ENCODE results near the gene LHX5. TPM values are rescaled to one million over a fixed set of nuclear protein-coding genes. Genes with fewer than 3 reads are reported as not detected.

Gene LHX5
- total RNA-seq, 1 donor from 2014 or later: not detected

DNA sequence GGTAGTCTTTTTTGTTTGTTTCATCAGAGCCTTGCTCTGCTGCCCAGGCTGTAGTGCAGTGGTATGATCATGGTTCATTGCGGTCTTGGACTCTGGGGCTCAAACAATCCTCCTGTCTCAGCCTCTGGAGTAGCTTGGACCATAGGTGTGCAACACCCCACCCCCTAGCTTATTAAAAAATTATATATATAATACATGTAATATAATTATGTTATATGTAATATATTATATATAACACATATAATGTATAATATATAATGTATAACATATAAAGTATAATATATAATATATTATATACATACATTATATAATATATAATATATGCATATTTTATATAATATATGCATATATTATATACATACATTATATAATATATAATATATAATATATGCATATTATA lies 21.8 kb downstream of the LHX5 start:
- TF ChIP-seq, protein P1, sequence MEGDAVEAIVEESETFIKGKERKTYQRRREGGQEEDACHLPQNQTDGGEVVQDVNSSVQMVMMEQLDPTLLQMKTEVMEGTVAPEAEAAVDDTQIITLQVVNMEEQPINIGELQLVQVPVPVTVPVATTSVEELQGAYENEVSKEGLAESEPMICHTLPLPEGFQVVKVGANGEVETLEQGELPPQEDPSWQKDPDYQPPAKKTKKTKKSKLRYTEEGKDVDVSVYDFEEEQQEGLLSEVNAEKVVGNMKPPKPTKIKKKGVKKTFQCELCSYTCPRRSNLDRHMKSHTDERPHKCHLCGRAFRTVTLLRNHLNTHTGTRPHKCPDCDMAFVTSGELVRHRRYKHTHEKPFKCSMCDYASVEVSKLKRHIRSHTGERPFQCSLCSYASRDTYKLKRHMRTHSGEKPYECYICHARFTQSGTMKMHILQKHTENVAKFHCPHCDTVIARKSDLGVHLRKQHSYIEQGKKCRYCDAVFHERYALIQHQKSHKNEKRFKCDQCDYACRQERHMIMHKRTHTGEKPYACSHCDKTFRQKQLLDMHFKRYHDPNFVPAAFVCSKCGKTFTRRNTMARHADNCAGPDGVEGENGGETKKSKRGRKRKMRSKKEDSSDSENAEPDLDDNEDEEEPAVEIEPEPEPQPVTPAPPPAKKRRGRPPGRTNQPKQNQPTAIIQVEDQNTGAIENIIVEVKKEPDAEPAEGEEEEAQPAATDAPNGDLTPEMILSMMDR (IDR thresholded peaks at IDR 0.05; ENCODE audit: unreplicated experiment): no peak
- H3K4me3 Mint-ChIP-seq (ENCODE audit: unreplicated experiment): no peak overlapping the region
- no peaks in the 10 kb centered on the region for H3K36me3 Mint-ChIP-seq (ENCODE audit: low read depth, unreplicated experiment)
- no peaks in the 10 kb centered on the region for H3K9me3 Mint-ChIP-seq (ENCODE audit: unreplicated experiment)
- H3K27ac Mint-ChIP-seq (ENCODE audit: unreplicated experiment): no peak overlapping the region
- no peak for DNase-seq (ENCODE audit: low spot score)
- no peaks in the 10 kb centered on the region for H3K4me1 Mint-ChIP-seq (ENCODE audit: unreplicated experiment)
- no peaks in the 10 kb centered on the region for H3K27me3 Mint-ChIP-seq (ENCODE audit: unreplicated experiment)

DNA sequence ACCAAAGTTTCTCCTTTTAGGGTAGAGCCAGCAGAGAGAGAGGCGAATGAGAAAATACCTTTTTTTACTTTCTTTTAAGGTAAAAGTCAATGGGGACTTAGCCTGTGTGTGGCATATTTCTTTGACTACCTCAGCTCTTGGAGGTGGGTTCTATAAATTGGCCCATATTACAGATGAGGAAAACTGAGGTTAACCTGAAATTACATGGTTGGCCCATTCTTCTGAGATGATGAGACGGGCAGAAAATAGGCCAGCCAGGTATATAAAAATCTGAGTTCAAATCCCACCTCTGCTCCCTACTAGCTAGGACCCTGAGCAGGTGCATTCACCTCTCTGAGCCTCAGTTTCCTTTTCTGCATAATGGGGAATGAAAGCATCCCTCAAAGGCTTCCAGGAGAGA lies 22.4 kb downstream of the LHX5 start:
- Mint-ChIP-seq H3K4me3 (ENCODE audit: unreplicated experiment) (no peak overlapping the region), H3K27ac (ENCODE audit: unreplicated experiment) (no peak overlapping the region), H3K27me3 (ENCODE audit: unreplicated experiment) (no peaks in the 10 kb centered on the region), H3K36me3 (ENCODE audit: low read depth, unreplicated experiment) (no peaks in the 10 kb centered on the region), H3K4me1 (ENCODE audit: unreplicated experiment) (no peaks in the 10 kb centered on the region), H3K9me3 (ENCODE audit: unreplicated experiment) (no peaks in the 10 kb centered on the region)
- TF ChIP-seq, protein P1 (IDR thresholded peaks at IDR 0.05; ENCODE audit: unreplicated experiment): no peak
- no peak for DNase-seq (ENCODE audit: low spot score)

DNA sequence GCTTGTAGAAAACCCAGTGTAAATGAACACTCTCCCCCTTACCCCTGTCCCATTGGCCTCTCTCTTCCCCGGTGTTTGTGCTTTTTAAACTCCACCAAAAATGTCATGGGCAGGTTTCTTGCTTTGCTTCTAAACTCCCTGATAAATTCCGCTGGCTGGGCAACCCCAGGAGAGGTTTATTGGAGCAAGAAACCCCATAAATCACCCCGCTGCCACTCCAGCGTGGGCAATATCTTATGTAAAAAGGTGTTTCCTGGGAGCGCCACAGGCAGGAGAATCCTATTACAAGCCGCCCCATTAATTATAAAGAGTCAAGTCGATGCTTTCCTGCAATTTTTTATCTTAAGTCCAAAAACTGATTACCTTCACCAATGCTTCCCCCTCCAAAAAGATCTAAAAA lies 22.8 kb downstream of the LHX5 start:
- H3K27ac Mint-ChIP-seq (ENCODE audit: unreplicated experiment): no peak overlapping the region
- no peaks in the 10 kb centered on the region for H3K4me1 Mint-ChIP-seq (ENCODE audit: unreplicated experiment)
- TF ChIP-seq, protein P1 (IDR thresholded peaks at IDR 0.05; ENCODE audit: unreplicated experiment): no peak
- no peaks in the 10 kb centered on the region for H3K27me3 Mint-ChIP-seq (ENCODE audit: unreplicated experiment)
- no peak overlapping the region for H3K4me3 Mint-ChIP-seq (ENCODE audit: unreplicated experiment)
- no peaks in the 10 kb centered on the region for H3K36me3 Mint-ChIP-seq (ENCODE audit: low read depth, unreplicated experiment)
- DNase-seq (ENCODE audit: low spot score): no peak
- no peaks in the 10 kb centered on the region for H3K9me3 Mint-ChIP-seq (ENCODE audit: unreplicated experiment)

DNA sequence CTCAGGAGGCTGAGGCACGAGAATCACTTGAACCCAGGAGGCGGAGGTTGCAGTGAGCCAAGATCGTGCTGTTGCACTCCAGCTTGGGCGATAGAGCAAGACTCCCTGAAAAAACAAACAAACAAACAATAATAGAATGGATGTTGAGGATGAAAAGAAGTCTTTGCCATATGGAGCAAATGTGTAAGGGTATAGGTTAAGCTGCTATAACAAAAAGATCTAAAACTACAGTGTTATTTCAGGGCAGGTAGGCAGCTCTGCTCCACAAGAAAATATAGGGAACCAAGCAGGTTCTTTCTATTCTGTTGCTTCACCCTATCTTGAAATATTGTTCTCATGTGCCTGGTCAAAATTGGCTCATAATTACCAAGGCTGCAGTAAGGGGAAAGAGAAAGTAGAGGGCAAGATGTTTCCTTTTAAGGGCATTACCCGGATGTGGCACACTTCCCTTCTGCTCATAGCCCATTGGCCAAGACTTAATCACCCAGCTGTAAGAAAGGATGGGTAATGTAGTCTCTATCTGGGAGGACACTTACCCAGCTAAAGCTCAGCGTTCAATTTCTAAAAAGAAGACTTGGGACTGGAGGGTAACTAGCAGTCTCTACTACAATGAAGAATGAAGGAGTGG lies 26.0 kb downstream of the LHX5 start:
- Mint-ChIP-seq H3K27ac (ENCODE audit: unreplicated experiment) (no peak overlapping the region), H3K9me3 (ENCODE audit: unreplicated experiment) (no peaks in the 10 kb centered on the region), H3K4me3 (ENCODE audit: unreplicated experiment) (no peak overlapping the region), H3K27me3 (ENCODE audit: unreplicated experiment) (no peaks in the 10 kb centered on the region), H3K36me3 (ENCODE audit: low read depth, unreplicated experiment) (no peaks in the 10 kb centered on the region), H3K4me1 (ENCODE audit: unreplicated experiment) (no peaks in the 10 kb centered on the region)
- DNase-seq (ENCODE audit: low spot score): no peak
- TF ChIP-seq, protein P1 (IDR thresholded peaks at IDR 0.05; ENCODE audit: unreplicated experiment): no peak

DNA sequence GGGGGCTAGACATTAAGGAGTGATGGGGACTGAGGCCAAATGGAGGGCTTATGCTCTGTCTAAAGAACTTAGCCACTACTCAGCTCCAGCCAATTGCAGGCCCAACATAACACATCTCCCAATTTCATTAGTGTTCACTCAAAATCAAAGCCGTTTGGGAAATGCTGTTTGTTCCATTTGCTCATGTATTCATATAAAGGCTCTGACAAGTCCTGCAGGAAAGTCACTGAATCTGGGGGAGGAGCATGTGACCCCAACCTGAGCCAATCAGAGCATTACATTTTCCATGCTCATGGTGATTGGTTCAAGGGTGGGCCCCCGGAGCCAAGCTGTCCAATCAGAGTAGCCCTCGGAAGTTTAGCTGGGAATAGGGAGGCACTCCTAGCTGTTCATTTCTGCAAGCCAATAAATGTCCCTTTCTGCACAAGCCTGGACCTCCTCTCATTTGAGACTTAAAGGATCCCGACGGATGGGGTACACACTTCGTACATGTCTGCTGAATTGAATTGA lies 28.6 kb downstream of the LHX5 start:
- H3K36me3 Mint-ChIP-seq (ENCODE audit: low read depth, unreplicated experiment): no peaks in the 10 kb centered on the region
- H3K9me3 Mint-ChIP-seq (ENCODE audit: unreplicated experiment): no peaks in the 10 kb centered on the region
- H3K27ac Mint-ChIP-seq (ENCODE audit: unreplicated experiment): no peak overlapping the region
- peaks cover 5% of the 10 kb centered on the region for H3K27me3 Mint-ChIP-seq (ENCODE audit: unreplicated experiment)
- no peaks in the 10 kb centered on the region for H3K4me1 Mint-ChIP-seq (ENCODE audit: unreplicated experiment)
- no peak overlapping the region for H3K4me3 Mint-ChIP-seq (ENCODE audit: unreplicated experiment)
- no peak for DNase-seq (ENCODE audit: low spot score)
- TF ChIP-seq, protein P1 (IDR thresholded peaks at IDR 0.05; ENCODE audit: unreplicated experiment): no peak

Data from endothelial cell (in vitro differentiated cells).